Thymus (tissue), 11 donors: ENCODE data around the gene NNMT. TPM values are rescaled to one million over a fixed set of nuclear protein-coding genes. Genes with fewer than 3 reads are reported as not detected.
A peak's percentile ranks its signal among the peaks of the same experiment; 100 is the strongest.

ENCODE experiments used
- DNase-seq, 9 donors: peaks; one replicate each; pipeline ENCODE4 v3.0.0-alpha.2; 2013; ENCODE audit warnings: low spot score in 9 of 9, low read depth in 6 of 9, missing footprints in 1 of 9
- H3K27ac ChIP-seq, 2 donors: one replicate each; pipeline ENCODE4 v1.5.1; 2013; ENCODE audit warnings: control low read depth in 1 of 2, low read depth in 1 of 2, low read length in 1 of 2, mild to moderate bottlenecking in 1 of 2, moderate library complexity in 1 of 2
- H3K27me3 ChIP-seq, 2 donors: one replicate each; pipeline ENCODE4 v1.5.1; 2013; ENCODE audit warnings: low read length in 1 of 2; ENCODE audit not compliant: control insufficient read depth in 2 of 2, insufficient read depth in 1 of 2
- H3K36me3 ChIP-seq, 2 donors: one replicate each; pipeline ENCODE4 v1.5.1; 2013; ENCODE audit warnings: low read length in 1 of 2, mild to moderate bottlenecking in 1 of 2, moderate library complexity in 1 of 2; ENCODE audit not compliant: control insufficient read depth in 2 of 2, insufficient read depth in 2 of 2
- H3K4me1 ChIP-seq, 2 donors: one replicate each; pipeline ENCODE4 v1.5.1; 2013; ENCODE audit warnings: low read length in 2 of 2; ENCODE audit not compliant: control insufficient read depth in 2 of 2, insufficient read depth in 2 of 2
- H3K4me3 ChIP-seq, 2 donors: one replicate each; pipeline ENCODE4 v1.5.1; 2013; ENCODE audit warnings: low read length in 2 of 2, control low read depth in 1 of 2, mild to moderate bottlenecking in 1 of 2
- H3K9me3 ChIP-seq, 2 donors: one replicate each; pipeline ENCODE4 v1.5.1; 2013; ENCODE audit warnings: low read length in 1 of 2, mild to moderate bottlenecking in 1 of 2; ENCODE audit not compliant: control insufficient read depth in 2 of 2, insufficient read depth in 1 of 2
- WGBS: extraction: QIAGEN DNeasy Blood & Tissue Kit; methylation state at CpG from one replicate; pipeline ENCODE4 v1.1.7; 2013; 5-methylcytosine and 5-hydroxymethylcytosine counted together
- polyA plus RNA-seq: library from polyadenylated mRNA; stranded (reverse); fragments of 200-250 nt; gene quantifications from one replicate; pipeline ENCODE4 v1.2.3, GENCODE V29; 2013
- total RNA-seq: library from RNA; stranded (reverse); fragments of 120-200 nt; gene quantifications from one replicate; pipeline ENCODE4 v1.2.4, GENCODE V29; 2013
- donor health status: healthy.

Gene NNMT
- total and polyA plus RNA-seq, 2 donors: 0.99 to 351 TPM

- H3K4me3 ChIP-seq: no peak overlapping the region
- no peaks in the 10 kb centered on the region for H3K36me3 ChIP-seq
- peaks cover 0 to 8% of the 10 kb centered on the region in 2 donors for H3K27me3 ChIP-seq
- WGBS: 93% methylated on average over 9 of the region's 9 CpGs
- no peak for DNase-seq
- no peak overlapping the region for H3K27ac ChIP-seq
- H3K9me3 ChIP-seq: no peaks in the 10 kb centered on the region
- H3K4me1 ChIP-seq: no peaks in the 10 kb centered on the region
Observed at GRCh38 chr11:114279792-114280546, 16.2 kb upstream of the NNMT start.

- no peaks in the 10 kb centered on the region for H3K36me3 ChIP-seq
- H3K27ac ChIP-seq: no peak overlapping the region
- DNase-seq: peak in 2 of 9 donors; percentile 21 to 27
- WGBS: 42% methylated on average over 6 of the region's 6 CpGs
- H3K27me3 ChIP-seq: peaks cover 0 to 8% of the 10 kb centered on the region in 2 donors
- H3K4me1 ChIP-seq: no peaks in the 10 kb centered on the region
- H3K9me3 ChIP-seq: no peaks in the 10 kb centered on the region
- no peak overlapping the region for H3K4me3 ChIP-seq
Observed at GRCh38 chr11:114280696-114281095, 15.5 kb upstream of the NNMT start.

GRCh38 chr11:114281388-114281956 lies 14.7 kb upstream of the NNMT start:
- no peaks in the 10 kb centered on the region for H3K9me3 ChIP-seq
- peaks cover 0 to 8% of the 10 kb centered on the region in 2 donors for H3K27me3 ChIP-seq
- no peak overlapping the region for H3K4me3 ChIP-seq
- no peak for DNase-seq
- H3K4me1 ChIP-seq: no peaks in the 10 kb centered on the region
- WGBS: 96% methylated on average over 1 of the region's 1 CpG
- no peak overlapping the region for H3K27ac ChIP-seq
- H3K36me3 ChIP-seq: no peaks in the 10 kb centered on the region

- H3K9me3 ChIP-seq: no peaks in the 10 kb centered on the region
- no peaks in the 10 kb centered on the region for H3K36me3 ChIP-seq
- WGBS: 79% methylated on average over 3 of the region's 3 CpGs
- DNase-seq: no peak
- no peak overlapping the region for H3K27ac ChIP-seq
- peaks cover 0 to 8% of the 10 kb centered on the region in 2 donors for H3K27me3 ChIP-seq
- no peaks in the 10 kb centered on the region for H3K4me1 ChIP-seq
- no peak overlapping the region for H3K4me3 ChIP-seq
Observed at GRCh38 chr11:114282488-114282887, 13.7 kb upstream of the NNMT start.

- no peak overlapping the region for H3K4me3 ChIP-seq
- no peaks in the 10 kb centered on the region for H3K4me1 ChIP-seq
- no peaks in the 10 kb centered on the region for H3K9me3 ChIP-seq
- DNase-seq: no peak
- no peak overlapping the region for H3K27ac ChIP-seq
- no peaks in the 10 kb centered on the region for H3K36me3 ChIP-seq
- WGBS: 92% methylated on average over 3 of the region's 3 CpGs
- H3K27me3 ChIP-seq: peaks cover 0 to 8% of the 10 kb centered on the region in 2 donors
Observed at GRCh38 chr11:114283422-114283821, 12.8 kb upstream of the NNMT start.

GRCh38 chr11:114284021-114284420 lies 12.2 kb upstream of the NNMT start:
- WGBS: 92% methylated on average over 2 of the region's 2 CpGs
- Histone ChIP-seq H3K9me3 (no peaks in the 10 kb centered on the region), H3K4me1 (no peaks in the 10 kb centered on the region), H3K27me3 (peaks cover 0 to 8% of the 10 kb centered on the region in 2 donors), H3K36me3 (no peaks in the 10 kb centered on the region), H3K4me3 (no peak overlapping the region), H3K27ac (no peak overlapping the region)
- no peak for DNase-seq

- DNase-seq: no peak
- no peak overlapping the region for H3K27ac ChIP-seq
Observed at GRCh38 chr11:114284914-114285313, 11.3 kb upstream of the NNMT start.

GRCh38 chr11:114285599-114285998 lies 10.6 kb upstream of the NNMT start:
- no peaks in the 10 kb centered on the region for H3K4me1 ChIP-seq
- 74% methylated on average over 3 of the region's 3 CpGs for WGBS
- no peak overlapping the region for H3K27ac ChIP-seq
- H3K4me3 ChIP-seq: no peak overlapping the region
- H3K27me3 ChIP-seq: peaks cover 0 to 6% of the 10 kb centered on the region in 2 donors
- DNase-seq: no peak
- no peaks in the 10 kb centered on the region for H3K9me3 ChIP-seq
- no peaks in the 10 kb centered on the region for H3K36me3 ChIP-seq

More at GRCh38 chr11:114284914-114285313, 11.3 kb upstream of the NNMT start:
- Histone ChIP-seq H3K4me3 (no peak overlapping the region), H3K27me3 (peaks cover 0 to 8% of the 10 kb centered on the region in 2 donors), H3K9me3 (no peaks in the 10 kb centered on the region), H3K36me3 (no peaks in the 10 kb centered on the region), H3K4me1 (no peaks in the 10 kb centered on the region)
- 94% methylated on average over 7 of the region's 7 CpGs for WGBS

GRCh38 chr11:114286229-114286628 lies 10.0 kb upstream of the NNMT start:
- Histone ChIP-seq H3K4me1 (no peaks in the 10 kb centered on the region), H3K9me3 (no peaks in the 10 kb centered on the region), H3K27me3 (peaks cover 0 to under 1% of the 10 kb centered on the region in 2 donors), H3K4me3 (no peak overlapping the region), H3K27ac (no peak overlapping the region), H3K36me3 (no peaks in the 10 kb centered on the region)
- 95% methylated on average over 3 of the region's 3 CpGs for WGBS
- DNase-seq: no peak
